Hematopoietic multipotent progenitor cell treated with erythropoietin and hydrocortisone succinate and interleukin-3 and kit ligand, for 15 days (in vitro differentiated cells): ENCODE measurements around the gene CHST12.
"Not testable (repeated sequence)": the region's sequence is repeated elsewhere in the genome, so short reads cannot be mapped to it uniquely, and the experiment has no call there.

ENCODE experiments used
- DNase-seq: peaks from one replicate; pipeline ENCODE4 v3.0.0-alpha.2; 2015; ENCODE audit warnings: low spot score

Gene CHST12

DNA sequence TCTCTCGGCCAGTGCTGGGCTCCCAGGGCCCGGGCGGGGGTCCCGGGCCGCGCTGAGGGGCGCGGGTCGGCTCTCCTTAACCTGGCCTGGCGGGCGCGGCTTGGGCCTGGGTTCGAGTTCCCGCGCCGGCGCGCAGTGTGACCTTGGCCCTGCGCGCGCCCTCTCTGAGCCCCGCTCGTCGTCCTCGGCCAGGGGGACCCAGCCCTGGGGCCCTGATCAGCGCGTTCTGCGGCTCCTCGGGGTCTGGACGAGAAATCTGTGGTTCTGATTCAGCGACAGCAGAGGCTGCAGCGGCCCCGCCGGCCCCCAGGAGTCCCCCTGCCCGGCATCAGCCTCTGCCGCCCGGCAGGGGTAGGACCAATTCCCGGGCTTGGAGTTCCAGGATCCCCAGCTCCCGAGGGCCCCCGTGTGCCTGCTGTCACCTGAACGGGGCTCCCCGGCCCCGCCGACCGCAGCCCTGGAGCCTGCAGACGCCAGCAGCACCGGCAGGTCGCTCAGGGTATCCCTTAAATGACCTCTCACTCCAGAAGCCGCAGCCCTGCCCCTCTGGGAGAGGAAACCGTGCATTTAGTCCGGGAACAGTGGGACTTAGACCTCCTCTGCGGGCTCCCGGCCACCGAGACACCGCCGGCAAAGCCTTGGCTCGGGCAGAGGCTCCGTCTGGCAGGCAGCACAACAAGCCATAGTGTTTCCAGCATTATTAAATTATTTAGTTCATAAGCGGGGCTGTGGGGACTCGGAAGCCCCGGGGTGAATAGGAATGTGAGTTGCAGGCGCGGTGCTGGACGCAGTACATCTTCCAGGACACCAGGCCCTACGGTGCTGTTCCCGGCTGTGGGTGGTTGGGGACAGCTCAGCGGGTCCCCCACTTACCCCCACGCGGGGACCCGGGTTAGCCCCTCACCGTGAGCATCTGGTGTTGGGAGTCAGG is 572 bp downstream of the CHST12 start:
- no peak for DNase-seq

DNA sequence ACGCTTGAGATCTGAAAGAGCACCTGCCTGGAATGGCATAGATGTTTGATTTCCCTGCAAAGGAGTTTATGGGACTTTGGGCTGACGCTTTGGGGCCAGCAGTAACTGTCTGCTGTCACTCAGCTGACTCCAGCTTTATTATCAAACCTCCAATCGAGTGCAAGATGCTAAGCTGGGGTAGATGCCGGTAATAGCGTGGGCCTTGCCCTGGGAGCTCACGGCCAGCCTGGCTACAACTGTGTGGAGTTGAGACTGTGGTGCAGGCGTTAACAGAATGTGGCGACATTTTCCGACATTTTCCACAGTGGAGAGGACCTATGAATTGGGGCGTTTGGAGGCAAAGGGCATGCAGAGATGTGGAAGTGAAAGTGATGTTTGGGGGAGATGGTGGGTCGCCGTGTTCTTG is 1.3 kb downstream of the CHST12 start:
- DNase-seq = no peak

DNA sequence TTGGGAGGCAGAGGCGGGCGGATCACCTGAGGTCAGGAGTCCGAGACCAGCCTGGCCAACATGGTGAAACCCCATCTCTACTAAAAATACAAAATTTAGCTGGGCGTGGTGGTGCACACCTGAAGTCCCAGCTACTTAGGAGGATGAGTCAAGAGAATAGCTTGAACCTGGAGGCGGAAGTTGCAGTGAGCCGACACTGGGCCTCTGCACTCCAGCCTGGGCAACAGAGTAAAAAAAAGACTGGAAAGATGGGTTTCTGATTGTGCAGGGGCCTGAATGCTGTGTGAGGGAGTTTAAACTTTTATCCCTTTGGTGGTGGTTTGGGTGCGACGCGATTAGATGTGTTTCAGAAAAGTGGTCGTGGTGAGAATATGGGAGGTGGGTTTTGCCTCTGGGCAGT is 1.8 kb downstream of the CHST12 start:
- DNase-seq = no peak

DNA sequence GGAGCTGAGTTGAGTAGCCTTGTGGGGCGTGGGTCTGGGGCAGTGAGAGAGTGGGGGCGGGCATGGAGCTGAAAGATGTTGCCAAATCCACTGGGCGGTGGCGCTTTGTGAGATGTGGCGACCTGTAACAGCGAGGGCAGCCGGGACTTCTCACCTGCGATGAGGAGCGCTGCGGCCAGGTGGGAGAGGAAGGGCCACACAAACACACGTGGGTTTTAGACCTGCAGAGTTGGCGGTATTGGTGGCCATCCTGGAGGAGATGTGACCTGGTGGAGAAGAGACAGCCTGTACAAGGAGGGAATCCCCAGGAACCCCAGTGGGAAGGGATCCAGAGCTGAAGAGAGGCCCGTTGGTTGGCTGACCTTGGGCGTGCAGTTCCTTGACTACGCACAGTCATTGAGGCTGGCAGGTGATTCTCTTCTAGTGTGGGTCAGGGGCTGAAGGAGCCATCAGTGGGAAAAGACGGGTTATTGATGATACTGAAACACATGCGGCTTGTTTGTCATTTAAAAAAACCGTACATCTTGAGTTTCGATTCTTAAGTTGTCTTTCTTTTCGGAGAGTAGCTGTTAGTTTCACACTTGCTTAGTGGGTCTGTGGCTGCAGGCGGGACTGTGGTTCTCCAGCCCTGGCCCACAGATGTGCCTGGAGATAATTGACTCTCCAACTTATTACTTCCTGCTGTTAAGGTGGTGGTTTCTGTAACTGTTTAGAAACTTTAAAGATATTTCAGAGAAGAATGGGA is 2.4 kb downstream of the CHST12 start:
- peak; percentile 54 for DNase-seq

DNA sequence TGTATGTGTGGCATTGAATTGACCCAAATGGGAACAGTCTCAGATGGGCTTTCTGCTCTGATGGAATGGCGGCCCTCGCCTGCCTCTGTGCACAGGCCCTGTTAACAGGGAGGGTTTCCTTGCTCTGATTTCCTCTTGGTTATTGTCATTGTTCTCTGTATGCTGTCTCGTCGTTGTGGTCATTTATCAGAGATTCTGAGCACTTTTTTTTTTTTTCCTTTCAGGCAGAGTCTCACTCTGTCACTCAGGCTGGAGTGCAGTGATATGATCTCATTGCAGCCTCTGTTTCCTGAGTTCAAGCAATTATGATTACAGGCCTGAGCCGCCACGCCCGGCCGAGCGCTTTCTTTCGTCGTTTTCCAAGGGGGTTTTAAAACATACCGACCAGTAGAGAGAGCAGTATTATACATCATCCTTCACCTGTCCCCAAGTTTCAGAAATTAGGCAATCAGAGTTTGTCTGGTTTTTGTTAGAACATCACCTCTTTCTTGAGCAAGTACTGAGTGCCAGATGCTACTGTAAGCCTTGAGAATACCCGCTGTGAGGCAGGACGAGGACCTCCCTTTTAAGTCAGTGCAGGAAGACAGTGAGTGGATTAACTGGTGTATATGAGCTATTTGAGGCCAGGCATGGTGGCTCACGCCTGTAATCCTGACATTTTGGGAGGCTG is 6.5 kb downstream of the CHST12 start:
- no peak for DNase-seq

DNA sequence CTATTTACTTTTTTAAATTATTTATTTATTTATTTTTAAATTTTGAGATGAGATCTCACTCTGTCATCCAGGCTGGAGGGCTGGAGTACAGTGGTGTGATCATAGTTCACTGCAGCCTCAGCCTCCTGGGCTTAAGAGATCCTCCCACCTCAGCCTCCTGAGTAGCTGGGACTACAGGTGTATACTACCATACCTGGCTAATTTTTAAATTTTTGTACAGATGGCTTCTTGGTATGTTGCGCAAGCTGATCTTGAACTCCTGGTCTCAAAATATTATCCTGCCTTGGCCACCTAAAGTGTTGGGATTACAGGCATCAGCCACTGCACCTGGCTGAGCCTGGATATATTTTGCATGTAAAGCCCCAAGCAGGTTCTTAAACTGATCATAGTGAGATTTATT is 7.6 kb downstream of the CHST12 start:
- DNase-seq = no peak

DNA sequence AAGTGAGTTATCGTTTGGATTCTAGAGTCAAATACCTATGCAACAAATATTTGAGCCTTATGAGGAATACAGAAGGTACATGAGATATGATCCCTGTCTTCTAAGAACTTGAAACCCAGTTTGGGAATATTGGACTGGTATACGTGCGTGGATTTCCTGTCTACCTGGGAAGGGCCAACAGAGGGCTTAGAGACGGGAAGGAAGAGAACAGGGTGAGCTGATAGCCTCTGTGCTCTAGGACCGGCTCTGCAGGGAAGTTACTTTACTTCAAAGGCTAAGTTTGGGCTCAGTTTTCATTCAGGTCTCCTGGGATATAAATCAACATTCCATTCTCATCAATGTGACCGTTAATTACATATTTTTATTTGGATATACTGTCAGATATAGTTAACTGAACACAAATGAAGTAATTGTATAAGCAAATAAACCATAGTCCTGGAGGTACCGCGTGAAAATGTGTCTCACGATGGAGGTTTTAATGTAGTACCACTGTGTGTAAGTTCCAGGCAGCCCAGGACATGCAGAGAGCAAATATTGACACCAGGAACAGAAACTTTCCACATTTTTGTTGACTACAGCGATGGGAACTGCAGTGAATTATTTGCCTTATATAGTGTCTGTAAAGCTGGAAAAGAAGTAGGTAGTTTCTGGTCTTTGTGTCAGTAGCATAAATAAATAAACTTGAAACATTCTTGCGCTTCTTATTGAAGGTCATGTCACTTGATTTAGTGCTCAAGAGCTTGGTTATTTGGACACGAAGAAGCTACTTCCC is 8.6 kb downstream of the CHST12 start:
- no peak for DNase-seq

DNA sequence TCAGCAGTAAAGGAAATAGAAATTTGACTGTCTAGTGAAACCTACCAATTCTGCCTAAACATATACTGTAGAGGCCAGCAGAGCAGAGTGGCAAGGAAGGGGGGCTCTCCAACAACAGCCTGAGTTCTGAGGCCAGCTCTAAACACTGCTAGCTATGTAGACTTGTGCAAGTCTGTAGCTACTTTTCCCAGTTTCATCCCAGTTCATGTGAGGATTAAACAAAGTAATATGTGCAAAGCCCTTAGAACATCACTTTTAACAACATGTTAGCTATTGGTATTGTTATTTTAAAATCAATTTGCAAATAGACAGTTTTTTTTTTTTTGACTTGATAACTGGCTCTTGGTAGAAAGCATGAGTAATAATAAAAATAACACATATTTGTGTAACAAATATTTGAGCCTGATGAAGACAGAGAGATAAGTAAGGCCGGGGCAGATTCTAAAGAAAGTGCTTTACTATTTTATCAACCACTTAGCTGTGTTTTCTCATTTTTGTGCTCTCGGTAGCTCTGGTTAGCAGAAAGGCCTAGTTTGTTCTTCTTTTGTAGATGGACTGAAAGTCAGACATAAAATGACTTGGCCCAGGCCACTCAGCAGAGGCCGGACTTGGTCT is 9.3 kb downstream of the CHST12 start:
- no peak for DNase-seq

DNA sequence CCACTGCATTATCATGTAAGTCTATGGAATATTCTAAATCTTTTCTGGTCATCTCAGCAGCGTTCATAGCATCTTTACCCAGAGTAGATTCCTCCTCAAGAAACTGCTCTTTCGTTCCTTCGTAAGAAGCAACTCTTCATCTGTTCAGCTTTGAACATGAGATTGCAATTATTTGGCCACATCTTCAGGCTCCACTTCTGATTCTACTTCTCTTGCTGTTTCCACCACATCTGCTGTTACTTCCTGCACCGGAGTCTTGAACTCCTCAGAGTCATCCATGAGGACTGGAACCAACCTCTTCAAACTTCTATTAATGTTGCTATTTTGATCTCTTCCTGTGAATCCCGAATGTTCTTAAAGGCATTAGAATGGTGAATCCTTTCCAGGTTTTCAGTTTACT is 12.7 kb downstream of the CHST12 start:
- no peak for DNase-seq

DNA sequence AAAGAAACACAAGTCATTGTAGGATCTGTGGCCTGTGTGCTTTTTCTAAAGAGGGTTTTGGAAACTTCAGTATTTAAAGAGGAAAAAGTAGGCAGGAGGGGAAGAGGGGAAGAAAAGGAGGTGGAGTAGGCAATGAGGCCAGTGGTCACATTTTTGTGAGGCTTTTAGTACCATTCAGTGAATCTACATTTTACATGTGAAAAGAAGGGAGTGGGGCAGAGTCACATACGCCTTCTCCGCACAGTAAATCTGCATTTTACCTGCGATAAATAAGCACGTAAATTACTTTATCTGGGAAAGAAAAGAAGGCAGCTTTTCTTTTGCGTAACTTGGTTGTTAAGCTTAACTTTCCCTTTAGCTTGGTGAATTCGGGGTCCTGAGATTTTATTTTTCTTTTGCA is 13.2 kb downstream of the CHST12 start:
- DNase-seq = no peak

DNA sequence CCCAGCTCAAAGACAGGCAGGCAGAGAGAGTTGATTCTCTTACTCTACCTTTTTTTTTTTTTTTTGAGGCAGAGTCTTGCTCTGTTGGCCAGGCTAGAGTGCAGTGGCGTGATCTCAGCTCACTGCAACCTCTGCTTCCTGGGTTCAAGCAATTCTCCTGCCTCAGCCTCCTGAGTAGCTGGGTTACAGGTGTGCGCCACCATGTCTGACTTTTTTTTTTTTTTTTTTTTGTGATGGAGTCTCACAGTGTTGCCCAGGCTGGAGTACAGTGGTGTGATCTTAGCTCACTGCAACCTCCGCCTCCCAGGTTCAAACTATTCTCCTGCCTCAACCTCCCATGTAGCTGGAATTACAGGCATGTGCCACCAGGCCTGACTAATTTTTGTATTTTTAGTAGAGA is 13.8 kb downstream of the CHST12 start:
- DNase-seq = not testable (repeated sequence)

DNA sequence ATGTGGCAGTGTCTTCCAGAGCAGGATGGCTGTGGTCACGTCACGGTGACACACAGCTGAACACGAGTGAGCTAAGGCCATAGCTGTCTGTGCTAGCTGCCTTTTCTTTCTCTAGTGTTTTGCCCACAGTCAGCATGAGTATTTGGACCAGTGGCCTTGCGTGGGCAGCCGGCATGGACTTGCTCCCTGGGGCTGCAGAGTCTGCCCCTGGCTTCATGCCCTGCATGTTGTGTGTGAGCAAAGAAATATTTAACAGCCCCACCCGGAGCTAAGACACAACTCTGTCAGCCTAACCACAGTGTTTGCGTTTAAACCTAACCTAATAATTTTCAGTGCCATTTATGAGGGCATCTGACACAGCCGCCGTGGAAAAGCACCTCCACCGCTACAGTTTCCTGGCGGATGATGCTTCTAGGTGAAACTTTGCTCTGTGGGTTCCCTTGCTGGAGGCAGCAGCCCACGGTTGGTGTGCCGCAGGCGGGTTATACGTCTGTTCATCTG is 14.6 kb downstream of the CHST12 start:
- DNase-seq = no peak

DNA sequence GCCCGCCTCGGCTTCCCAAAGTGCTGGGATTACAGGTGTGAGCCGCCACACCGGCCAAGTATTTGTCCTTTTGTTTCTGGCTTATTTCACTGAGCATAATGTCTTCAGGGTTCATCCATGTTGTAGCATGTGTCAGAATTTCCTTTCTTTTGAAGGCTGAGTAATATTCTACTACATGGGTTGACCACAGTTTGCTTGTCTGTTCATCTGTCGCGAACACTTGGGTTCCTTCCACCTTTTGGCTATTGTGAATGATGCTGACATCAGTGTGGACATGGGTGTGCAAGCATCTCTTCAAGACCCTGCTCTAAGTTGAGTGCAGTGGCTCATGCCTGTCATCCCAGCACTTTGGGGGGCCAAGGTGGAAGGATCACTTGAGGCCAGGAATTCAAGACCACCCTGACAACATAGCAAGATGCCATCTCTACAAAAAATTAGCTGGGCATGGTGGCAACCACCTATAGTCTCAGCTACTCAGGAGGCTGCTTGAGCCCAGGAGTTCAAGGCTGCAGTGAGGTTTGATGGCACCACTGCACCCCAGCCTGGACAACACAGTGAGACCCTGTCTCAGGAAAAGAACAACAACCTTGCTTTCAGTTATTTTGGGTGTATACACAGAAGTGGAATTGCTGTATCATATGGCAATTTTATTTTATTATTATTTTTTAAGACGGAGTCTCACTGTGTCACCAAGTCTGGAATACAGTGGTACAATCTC is 17.0 kb downstream of the CHST12 start:
- DNase-seq = no peak

DNA sequence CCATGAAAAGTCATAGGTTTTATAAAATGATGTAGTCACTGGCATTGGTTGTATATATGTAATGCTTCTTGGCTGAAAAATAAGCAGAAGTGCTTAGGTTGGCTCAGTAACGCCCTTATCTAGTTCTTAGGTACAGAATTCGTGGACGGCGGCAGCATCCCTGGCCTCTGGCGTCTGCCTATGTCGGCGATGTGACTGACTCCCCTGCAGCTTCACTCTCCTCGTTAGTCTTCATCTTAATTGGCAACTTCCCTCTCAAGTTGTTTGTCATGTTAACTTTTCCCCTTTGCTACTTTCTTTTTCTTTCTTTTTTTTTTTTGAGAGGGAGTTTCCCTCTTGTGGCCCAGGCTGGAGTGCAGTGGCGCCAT is 18.5 kb downstream of the CHST12 start:
- DNase-seq = no peak

DNA sequence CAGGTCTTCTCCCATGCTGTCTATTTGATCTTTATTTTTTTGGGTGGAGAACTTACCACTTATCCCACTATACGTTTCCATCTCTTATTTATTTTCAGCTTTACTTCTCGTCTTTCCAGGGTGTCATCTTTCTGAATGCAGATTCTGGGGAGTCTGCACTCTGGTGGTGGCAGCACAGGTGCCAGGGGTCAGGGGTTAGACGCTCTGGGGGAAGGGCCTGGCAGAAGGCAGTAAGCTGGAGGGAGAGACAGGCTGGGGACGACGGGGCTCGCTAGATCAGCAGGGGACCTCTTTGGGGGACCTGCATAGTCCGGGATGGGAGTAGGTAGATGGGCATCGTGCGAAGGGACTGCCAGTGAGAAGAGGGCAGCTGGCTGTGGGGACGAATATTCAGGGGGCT is 22.3 kb downstream of the CHST12 start:
- DNase-seq = no peak

DNA sequence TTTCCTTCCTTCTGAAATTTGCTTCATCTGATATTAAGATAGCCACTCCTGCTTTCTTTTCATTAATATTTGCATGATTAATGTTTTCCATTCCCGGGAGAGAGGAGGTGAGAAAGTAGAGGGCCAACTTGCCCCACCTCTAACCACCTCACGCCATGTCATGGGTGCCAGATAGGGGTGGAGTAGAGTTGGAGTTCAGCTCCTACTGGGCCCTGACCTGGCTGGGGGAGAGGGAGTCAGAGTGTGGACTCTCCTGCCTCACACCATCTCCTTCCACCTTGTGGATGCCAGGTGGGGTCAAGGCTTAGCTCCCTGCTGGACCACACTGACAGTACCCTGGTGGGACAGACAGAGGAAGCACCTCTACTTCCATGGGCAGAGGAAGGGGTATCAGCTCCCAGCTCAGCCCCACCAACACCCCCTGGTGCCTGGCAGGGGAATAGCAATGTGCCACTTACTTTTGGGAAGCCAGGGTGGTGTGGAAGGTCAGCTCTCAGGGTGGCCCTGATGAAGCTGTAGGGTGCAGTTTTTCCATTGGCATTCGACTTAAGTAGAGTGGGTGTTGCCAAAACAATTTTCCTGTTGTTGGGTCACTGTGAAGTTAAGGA is 28.0 kb downstream of the CHST12 start:
- DNase-seq = peak; percentile 47

DNA sequence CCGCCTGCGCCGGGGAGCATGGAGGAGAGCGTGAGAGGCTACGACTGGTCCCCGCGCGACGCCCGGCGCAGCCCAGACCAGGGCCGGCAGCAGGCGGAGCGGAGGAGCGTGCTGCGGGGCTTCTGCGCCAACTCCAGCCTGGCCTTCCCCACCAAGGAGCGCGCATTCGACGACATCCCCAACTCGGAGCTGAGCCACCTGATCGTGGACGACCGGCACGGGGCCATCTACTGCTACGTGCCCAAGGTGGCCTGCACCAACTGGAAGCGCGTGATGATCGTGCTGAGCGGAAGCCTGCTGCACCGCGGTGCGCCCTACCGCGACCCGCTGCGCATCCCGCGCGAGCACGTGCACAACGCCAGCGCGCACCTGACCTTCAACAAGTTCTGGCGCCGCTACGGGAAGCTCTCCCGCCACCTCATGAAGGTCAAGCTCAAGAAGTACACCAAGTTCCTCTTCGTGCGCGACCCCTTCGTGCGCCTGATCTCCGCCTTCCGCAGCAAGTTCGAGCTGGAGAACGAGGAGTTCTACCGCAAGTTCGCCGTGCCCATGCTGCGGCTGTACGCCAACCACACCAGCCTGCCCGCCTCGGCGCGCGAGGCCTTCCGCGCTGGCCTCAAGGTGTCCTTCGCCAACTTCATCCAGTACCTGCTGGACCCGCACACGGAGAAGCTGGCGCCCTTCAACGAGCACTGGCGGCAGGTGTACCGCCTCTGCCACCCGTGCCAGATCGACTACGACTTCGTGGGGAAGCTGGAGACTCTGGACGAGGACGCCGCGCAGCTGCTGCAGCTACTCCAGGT is 29.7 kb downstream of the CHST12 start:
- no peak for DNase-seq

DNA sequence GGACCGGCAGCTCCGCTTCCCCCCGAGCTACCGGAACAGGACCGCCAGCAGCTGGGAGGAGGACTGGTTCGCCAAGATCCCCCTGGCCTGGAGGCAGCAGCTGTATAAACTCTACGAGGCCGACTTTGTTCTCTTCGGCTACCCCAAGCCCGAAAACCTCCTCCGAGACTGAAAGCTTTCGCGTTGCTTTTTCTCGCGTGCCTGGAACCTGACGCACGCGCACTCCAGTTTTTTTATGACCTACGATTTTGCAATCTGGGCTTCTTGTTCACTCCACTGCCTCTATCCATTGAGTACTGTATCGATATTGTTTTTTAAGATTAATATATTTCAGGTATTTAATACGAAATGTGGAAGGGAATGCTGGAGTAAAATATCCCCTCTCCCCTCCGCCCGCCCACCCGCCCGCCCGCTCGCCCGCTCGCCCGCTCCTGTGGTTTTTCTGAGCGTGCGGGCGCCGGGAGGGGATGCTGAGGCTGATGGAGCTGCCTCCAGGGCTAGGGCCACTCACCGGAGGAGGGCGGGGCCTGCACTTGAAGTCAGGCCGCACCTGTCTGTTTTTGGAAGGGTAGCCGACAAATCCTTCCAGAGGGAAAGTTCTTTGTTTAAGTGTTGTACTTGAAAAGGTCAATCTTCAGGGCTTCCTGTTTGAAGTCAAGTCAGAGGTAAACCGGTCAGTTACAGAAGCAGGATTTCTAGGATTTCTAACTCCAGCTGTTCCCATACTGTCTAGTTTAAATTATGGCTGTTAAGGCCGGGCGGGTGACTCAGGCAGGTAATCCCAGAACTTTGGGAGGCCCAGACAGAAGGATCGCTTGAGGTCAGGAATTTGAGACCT is 30.5 kb downstream of the CHST12 start:
- no peak for DNase-seq

DNA sequence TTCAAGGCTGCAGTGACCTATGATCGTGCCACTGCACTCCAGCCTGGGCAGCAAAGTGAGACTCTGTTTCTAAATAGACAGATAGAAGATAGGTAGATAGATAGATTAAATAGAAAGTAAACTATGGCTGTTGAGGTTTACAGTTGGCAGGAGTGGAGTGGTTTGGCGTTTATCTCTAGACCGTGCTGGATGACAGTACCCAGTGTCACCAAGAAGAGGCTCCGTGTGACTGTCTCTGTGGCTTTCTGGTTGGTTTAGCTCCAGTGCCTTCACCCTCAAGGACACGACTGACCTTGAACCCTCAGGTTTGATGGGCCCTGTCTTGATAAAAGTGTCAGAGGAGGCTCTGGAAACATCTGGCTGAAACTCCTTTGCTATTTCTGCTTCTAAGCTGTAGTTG is 31.7 kb downstream of the CHST12 start:
- DNase-seq = no peak
